ENCODE measurements around the gene SLC6A7.

Gene SLC6A7

DNA sequence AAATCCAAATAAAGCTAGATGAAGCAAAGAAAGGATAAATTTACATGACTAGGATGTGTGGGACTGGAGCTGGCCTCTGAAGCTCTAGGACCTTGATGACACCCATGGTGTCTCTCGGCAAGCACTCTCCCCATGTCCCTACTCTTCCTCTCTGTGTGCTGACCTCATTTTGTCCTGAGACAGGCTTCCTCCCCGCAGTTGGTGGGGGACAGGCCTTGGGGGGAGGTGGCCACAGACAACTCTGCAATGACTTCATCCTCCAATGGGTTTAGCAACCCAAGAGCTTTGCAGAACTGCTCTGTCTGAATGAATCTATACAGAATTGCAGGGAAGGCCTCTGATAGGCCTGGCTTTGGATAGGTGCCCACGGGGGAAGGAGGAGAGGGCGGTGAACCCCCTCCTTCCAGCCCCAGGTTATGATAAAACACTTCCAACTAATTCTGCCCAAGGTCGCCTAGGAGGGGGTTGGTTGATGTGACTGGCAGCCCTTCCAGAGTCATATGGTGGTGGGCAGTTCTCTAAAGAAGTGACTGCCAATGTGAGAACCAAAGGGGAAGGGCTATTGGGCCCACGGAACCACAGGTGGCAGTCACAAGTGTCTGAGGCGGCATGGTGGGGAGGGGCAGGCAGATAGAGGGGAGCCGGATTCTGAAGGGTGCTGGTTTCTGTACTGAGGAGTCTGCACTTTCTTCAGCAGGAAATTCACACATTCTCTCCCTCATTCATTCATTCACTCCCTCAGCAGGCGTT, 6.0 kb downstream of the SLC6A7 start:
- no peak for DNase-seq

DNA sequence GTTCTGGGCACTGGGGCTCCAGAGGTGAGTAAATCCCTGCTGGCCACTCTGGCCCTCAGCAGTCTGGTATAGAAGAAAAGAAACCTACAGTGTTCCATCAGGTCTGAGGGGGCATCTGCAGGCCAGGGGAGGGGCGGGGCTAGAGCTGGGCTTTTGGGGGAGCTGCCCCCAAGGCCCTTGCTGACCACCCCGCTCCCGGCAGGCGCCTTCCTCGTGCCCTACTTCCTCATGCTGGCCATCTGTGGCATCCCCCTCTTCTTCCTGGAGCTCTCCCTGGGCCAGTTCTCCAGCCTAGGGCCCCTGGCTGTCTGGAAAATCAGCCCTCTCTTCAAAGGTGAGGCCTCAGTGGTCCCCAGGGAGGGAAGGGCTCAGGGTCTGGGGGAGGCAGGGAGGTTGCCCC, 6.7 kb downstream of the SLC6A7 start:
- no peak for DNase-seq

DNA sequence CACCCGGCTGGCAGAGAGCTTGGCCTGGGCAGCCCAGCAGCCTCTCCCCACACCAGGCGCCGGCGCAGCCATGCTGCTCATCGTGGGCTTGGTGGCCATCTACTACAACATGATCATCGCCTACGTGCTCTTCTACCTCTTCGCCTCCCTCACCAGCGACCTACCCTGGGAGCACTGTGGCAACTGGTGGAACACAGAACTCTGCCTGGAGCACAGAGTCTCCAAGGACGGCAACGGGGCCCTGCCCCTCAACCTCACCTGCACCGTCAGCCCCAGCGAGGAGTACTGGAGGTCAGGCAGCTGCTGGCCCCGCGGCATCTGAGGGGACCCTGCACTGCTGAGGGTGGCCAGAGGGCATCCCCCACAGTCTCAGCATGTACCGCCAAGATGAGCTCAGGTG, 7.1 kb downstream of the SLC6A7 start:
- no peak for DNase-seq

DNA sequence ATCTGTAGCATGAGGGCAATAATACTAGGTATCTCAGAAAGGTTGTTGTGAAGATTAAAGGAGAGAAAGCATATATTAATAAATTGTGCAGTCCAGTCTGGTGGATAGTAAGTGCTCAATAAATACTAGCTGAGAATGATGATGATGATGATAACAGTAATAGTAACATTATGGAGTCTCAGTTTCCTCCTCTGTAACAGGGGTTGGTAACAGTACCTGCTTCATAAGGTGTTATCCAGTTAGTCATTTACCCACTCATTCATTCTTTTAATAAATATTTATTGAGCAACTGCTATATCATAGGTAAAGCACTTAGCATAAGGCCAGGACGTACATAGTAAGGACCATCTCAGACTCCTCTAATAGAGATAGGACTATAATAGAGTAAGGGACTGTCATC, 7.6 kb downstream of the SLC6A7 start:
- no peak for DNase-seq

DNA sequence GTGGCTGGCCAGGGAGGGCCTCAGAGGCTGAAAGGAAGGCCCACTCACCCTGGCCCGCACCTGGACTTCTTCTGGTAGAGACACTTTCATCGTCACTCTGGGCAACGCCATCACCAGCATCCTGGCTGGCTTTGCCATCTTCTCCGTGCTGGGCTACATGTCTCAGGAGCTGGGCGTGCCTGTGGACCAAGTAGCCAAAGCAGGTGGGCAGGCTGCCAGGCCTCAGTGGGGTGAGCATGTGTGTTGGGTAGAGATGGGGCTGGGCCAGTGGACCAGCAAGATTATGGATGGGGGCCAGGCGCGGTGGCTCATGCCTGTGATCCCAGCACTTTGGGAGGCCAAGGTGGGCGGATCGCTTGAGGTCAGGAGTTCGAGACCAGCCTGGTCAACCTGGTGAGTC, 12.6 kb downstream of the SLC6A7 start:
- no peak for DNase-seq

DNA sequence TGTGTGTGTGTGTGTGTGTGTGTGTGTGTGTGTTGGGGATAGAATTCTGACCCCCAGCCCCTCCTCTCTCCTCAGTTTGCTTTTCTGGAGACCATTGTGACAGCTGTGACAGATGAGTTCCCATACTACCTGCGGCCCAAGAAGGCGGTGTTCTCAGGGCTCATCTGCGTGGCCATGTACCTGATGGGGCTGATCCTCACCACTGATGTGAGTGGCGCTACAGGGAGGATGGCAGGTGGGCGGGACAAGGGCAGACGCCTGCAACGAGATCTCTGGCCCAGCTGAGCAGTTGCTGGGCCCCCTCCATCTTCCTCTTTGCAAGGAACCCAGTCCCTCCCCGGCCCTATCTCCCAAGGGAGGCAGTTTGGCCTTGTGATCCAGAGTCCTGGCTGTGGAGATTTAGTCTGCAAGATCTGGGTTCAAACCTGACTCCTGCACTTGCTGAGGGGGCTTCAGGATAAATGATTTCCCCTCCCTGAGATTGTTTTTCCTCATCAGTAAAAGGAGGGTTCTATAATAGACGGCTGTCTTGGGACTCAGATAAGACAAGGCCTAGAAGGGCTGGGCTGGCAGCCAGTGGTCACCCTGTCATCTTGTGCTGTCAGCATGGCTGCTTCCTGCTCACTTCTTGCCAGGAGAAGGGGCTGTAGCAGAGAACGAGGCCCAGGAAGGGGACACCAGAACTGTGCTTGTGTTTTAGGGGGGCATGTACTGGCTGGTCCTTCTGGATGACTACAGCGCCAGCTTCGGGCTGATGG, 14.1 kb downstream of the SLC6A7 start:
- DNase-seq, result no peak

DNA sequence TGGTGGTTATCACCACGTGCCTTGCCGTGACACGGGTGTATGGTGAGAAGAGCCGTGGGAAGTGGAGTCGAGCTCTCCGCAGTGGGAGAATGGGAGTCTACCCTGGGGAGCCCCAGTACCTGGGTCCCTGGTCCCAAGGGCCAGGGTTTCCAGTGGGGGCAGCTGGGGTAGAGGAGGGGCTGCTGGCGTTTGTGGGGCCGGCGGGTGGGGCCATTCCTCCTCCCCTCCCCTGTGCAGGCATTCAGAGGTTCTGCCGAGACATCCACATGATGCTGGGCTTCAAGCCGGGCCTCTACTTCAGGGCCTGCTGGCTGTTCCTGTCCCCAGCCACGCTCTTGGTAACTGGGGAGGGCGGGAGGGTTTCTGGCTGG, 14.7 kb downstream of the SLC6A7 start:
- no peak for DNase-seq

DNA sequence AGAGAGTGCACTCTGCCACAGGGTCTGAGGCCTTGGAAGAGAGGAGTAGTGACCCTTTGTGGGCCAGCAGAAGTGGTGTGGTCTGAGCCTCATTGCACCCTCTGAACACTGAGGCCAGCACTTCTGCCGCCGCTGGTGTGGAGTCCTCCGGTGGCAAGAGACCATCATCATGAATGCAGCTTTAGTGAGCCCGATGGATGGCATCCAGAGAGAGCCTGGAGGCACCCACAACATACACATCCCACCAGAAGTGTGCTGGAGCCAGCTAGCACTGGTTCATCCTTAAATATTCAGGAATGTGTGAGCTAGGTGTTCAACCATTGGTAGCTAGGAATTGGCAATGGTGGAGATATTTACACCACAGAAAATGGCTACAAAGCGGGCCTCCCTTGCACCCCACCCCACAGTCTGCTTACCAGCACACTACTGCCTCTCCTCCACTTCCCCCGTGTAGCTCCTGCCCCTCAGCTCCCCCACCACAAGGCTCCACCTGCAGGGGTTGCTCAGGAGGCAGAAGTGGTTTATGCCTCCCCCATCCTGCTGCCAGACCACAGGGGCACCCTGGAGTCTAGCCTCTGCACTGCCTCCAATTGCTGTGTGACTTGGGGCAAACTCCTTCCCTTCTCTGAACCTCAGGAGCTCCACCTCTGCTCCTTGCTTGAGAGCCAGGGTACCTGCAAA, 16.4 kb downstream of the SLC6A7 start:
- no peak for DNase-seq

DNA sequence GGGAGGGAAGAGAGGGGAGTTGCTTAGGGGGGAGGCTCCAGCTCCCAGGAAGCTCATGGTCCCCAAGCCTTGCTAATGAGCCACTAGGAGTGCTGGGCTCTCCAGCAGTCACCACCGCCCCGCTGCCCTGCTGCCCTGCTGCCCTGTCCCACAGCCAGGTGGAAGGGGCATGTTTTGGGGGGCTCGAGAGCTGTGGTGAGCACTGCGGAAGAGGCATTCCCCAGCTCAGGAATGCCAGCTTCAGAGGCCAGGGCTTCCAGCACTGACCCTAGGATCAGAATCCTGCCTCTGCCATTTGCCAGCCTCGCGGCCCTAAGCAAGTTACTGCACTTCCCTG, 16.9 kb downstream of the SLC6A7 start:
- DNase-seq, result no peak

DNA sequence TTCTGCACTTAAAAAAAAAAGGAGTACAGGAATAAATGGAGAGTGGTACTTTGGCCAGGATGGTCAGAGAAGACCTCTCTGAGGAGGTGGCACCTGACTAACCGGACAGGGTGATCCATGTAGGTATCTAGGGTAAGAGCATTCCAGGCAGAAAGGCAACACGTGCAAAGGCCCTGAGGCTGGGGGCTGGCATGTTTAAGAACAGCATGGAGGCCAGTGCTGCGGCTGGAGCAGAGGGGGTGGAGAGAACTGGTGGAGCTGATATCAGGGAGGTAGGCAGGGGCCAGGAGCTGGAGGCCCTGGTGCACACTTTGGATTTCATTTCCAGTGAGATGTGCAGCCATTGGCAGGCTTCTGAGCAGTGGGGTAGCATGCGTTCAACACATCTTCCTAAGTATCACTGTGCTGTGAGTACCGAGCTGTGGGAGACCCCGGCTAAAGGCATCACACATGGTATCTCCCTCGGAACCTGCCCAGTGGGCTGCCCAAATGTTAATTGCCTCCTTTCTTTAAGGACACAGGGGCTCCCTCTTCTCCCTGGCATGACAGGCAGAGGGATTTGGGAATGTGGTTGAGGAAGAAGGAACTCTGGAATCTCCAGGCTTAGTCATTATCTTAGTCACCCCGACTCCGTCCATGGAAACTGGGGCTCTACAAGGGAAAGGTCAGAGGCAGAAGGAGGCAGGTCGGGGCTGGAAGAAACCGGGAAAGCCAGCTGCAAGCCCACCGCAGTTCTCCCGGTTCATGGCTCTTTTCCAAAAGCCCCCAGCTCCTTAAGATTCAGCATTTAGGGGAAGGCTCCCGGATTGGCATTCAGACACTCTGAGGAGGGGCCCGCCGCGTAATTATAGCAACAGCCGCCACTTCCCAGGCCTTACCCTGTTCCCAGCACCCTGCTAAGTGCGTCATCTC, 18.6 kb downstream of the SLC6A7 start:
- peak; percentile 74 for DNase-seq

DNA sequence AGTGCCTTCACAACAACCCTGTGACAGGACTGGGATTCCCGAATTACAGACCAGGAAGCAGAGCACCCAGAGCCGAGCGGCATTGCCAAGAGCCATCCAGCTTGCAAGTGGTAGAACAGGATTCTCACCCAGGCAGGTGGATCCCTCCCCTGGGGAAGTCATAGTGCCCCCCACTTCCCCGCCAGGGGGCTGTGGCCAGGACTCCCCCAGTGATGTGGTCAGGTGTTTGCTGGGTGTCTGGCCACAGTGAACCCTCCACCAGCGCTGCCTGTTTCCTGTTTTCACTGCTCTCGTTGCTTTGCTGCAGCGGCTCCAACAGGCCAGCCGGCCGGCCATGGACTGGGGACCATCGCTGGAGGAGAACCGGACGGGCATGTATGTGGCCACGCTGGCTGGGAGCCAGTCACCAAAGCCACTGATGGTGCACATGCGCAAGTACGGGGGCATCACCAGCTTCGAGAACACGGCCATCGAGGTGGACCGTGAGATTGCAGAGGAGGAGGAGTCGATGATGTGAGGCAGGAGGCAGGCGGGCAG, 19.3 kb downstream of the SLC6A7 start:
- peak; percentile 76 for DNase-seq

DNA sequence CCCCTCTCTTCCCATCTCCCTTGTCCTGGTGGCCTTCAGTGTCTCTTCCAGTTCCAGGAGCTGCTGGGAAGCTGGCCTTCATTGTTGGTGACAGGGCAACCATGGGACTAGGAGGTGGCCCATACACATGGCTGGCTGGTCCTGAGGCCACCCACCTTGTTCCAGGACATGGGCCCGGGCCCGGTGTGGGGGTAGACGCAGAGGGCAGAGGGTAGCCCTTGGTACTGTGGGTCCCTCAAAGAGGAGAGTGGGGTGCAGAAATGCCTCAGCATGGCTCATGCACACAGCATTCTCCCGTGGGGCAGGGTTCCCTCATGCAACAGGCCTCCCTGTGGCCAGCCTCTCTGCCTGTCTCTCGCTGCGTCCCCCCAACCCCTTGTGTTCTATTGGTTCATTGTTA, 20.8 kb downstream of the SLC6A7 start:
- DNase-seq, result no peak

DNA sequence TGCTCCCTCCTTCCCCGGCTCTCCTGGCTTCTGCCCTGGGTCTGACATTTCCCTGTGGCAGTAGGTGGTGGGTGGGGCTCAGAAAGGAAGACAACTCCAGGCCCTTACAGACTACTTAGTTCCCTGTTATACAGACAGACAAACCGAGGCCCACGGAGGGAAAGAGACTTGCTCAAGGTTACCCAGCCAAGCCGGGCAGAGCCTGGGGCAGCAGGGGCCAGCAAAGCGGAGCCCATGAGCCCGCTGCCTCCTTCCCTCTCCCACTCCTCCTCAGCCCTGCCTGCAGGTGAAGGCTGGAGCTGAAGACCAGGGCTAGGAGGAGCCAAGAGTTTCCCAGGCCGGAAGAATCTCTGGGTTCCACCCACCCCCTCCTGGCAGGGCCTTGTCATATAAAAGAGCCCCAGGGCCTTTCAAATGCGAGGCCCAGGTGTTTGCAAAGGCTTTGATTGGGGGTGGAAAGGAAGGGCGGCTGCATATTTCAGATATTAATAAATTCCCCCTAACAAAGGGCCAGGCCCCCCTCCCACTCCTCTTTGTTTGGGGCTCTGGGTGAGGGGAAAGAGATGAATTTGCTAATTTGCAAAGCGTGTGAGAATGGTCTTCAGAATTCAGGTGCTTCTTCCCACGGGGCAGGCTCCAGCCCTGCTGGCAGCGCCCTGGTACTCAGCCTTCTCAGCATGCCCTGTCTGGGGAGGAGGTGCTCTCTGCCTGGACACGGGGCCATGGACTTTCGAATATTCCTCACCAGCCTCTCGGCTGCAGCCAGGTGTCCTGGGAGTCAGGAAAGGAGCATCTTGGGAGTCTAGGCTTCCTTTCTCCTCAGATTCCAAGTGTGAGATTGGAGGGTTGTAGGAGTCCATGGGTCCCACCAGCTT, 21.5 kb downstream of the SLC6A7 start:
- no peak for DNase-seq

DNA sequence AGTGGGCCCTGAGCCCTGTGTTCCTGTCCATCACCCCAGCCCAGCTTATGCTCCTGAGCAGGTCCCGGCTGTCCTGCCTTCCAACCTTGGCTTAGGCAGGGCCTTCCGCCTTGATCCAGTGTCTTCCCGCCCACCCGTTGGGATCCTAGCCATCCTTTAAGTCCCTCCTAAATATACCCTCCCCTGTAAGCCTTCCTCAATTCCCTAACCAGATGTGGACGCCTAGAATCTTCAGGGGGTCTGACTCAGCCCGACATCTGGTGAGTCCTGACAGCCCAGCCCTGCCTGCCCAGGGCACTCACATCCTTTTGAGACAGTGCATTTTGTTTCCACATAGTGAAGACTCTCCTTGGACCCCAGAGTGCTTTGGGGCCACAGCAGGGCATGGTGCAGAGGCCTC, 23.7 kb downstream of the SLC6A7 start:
- DNase-seq, result peak; percentile 76

DNA sequence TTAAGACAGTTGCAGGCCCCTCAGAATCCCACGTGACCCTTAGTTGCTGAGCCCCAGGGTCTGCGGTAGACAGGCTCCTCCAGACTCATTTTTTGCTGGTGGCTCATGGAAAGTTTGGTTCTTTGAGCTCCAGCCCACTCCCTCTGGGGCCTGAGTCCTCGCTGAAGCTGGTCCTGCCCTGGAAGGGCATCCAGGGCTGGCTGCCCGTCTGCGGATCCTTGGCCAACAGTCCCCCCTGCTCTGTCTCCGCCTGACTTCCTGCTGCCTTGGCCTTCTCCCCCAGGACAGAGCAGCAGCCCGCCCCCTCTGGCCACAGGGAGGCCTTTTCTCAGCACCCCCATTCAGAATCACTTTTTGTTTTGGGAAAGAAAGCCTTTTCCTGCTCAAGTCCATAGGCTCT, 24.4 kb downstream of the SLC6A7 start:
- DNase-seq, result peak; percentile 90

DNA sequence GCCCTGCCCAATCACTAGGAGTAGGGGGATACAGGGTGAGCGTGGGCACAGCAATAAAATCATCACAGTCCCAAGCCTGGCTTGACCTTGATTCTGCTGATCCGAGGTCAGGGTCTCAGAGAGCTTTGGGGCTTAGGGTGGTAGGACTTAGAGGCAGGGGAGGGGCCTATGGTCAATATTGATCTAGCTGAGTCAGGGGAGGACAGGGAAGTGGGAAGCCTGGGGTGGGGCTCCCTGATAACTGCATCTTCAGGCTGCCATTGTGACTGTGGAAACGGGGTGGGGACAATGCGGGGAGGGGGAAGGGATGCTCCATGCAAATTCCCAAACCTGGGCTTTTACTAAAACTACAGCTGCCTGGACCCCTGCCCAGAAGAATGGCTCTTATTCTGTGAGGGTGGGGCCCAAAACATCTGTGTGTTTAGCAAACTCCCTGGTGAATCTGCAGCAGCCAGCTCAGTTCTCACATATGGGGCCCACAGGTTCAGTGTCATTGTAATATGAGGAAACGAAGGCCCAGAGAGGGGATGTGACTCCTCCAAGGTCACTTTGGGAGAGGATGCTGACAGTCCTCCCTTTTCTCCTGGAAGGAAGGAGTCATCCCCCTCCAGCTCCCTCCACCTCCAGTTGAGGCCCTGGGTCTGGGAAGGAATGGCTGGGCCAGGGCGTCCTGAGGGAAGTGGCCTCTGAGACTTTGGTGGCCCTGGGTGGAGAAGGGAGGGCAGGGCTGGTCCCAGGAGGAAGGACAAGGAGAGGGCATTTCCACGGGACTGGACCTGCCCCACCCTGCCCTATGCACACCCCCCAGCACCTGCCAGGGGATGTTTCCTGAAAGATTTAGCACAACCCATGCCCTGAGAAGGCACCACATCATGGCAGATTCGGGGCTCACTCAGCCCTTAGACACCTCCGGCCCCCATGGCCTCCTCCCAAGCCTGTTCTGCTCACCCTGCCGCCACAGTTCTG, 26.4 kb downstream of the SLC6A7 start:
- peak; percentile 15 for DNase-seq

DNA sequence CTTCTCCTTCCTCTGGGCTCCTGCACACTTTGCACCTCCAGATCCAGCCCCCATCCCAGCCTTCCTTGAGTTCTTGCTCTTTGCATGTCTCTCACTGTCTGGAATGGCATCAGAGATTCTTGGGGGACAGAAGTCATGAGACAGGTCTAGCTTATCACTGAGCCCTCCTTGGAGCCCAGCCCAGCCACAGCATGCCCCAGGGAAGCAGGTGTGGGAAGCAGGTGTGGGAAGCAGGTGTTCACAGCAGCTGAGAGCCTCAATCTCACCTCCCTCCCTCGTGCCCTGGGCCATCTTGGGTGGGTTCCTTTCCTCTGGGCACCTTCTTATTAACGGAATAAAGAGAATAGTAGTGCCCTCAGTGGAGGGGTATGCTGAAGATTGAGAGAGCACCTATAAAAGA, 27.2 kb downstream of the SLC6A7 start:
- no peak for DNase-seq

DNA sequence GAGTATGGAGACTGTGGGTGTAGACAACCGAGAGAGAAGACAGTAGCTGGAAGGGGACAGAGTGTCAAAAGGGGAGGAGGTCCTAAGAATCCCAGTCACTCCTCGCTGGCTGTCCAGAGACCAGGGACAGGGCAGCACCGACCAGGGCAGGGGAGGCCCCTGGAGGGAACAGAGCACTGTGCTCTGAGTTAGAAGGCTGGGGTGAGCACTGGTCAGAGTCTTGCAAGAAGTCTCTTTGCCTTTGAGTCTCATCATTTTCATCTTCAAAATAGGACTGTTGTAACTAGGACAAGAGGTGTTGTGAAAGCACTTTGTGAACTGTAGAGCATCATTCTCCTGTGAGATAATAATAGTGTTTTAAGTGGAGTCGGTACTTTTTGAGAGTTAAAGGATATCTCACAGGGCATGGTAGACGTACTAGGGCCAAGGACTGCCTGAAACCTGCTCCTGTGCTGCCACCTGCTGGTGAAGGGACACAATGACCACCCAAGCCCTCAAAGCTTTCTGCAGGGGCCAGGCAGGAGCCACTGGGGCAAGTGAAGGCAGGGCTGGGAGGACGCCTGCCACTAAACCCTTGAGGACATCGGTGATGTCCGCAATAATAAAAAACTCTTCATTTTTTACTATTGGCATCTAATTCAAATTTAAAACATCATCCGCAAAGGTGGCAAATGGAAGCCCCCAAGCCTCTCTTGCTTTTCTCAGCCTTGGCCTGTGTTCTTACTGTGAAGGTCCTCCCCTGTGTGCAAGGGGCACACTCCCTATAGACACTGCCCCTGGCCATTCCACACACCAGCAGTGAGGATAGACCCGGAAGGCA, 28.2 kb downstream of the SLC6A7 start:
- DNase-seq, result peak; percentile 75

DNA sequence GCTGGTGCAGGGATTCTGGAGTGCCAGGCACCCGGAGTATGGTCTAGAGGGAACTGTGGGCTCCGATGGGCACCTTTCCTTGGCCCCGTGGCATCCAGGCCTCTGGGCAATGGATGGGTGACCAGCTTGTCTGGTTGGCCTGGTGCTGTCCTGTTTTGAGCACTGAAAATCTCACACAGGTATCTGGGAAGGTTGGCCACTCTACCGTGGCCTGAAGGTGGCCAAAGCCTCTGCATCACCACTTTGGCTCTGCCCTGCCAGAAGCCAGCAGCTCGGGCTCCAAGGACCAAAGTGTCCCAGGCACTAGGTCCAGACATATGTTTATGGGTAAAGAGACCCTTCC, 28.8 kb downstream of the SLC6A7 start:
- no peak for DNase-seq

DNA sequence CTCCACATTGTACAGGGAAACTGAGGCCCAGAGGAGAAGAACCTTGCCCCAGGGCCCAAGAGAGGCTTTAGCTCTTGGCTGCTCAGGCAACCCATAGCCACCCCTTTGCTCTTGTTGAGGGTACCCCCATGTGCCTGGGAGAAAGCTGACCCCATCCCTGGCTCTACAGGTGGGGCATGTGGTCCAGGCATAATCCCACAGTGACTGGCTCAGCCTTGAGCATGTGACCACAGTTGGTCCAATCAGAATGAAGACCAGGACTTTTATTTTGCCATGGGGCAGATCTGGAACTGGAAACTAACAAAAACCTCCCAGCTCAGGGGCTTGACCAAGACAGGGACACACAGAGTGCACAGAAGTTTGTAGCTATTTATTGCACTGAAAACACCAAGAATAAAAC, 29.3 kb downstream of the SLC6A7 start:
- no peak for DNase-seq
